Skeletal muscle tissue (tissue), 4 donors: Measurements from ENCODE around the gene INSYN2B. TPM values are rescaled to one million over a fixed set of nuclear protein-coding genes. Genes with fewer than 3 reads are reported as not detected.

Experiments
- H3K27ac ChIP-seq: one replicate; pipeline ENCODE4 v1.7.0; 2013; ENCODE audit warnings: mild to moderate bottlenecking, low read depth, low read length, inconsistent platforms
- H3K27me3 ChIP-seq, 3 donors: one replicate each; pipeline ENCODE4 v1.7.0; 2013; ENCODE audit warnings: low read length in 3 of 3; ENCODE audit not compliant: control insufficient read depth in 3 of 3, insufficient read depth in 3 of 3
- H3K36me3 ChIP-seq, 3 donors: one replicate each; pipeline ENCODE4 v1.7.0; 2013; ENCODE audit warnings: low read length in 3 of 3; ENCODE audit not compliant: control insufficient read depth in 3 of 3, insufficient read depth in 3 of 3
- H3K4me1 ChIP-seq, 3 donors: one replicate each; pipeline ENCODE4 v1.7.0; 2013; ENCODE audit warnings: low read length in 3 of 3, mild to moderate bottlenecking in 3 of 3; ENCODE audit not compliant: control insufficient read depth in 3 of 3, insufficient read depth in 3 of 3
- H3K4me3 ChIP-seq, 3 donors: one replicate each; pipeline ENCODE4 v1.7.0; 2013; ENCODE audit warnings: low read length in 3 of 3
- H3K9ac ChIP-seq, 3 donors: one replicate each; pipeline ENCODE4 v1.7.0; 2013; ENCODE audit warnings: low read length in 3 of 3, mild to moderate bottlenecking in 3 of 3, moderate library complexity in 2 of 3, low read depth in 1 of 3
- H3K9me3 ChIP-seq, 3 donors: one replicate each; pipeline ENCODE4 v1.7.0; 2013; ENCODE audit warnings: low read length in 3 of 3; ENCODE audit not compliant: control insufficient read depth in 3 of 3
- total RNA-seq: library from RNA; depleted of rRNA; stranded (reverse); fragments of >200 nt; gene quantifications from one replicate; pipeline ENCODE4 v1.2.3, GENCODE V29; 2014
- donor health status: Osteomylitis.

INSYN2B gene
- total RNA-seq, 1 donor from 2014 or later = not detected

GRCh38 chr5:169881702-169882303 is 98.5 kb downstream of the INSYN2B start:
- H3K27me3 ChIP-seq = peaks cover 0 to 2% (median 0%) of the 10 kb centered on the region in 3 donors
- no peaks in the 10 kb centered on the region for H3K9me3 ChIP-seq
- H3K9ac ChIP-seq = no peak overlapping the region
- H3K36me3 ChIP-seq = no peaks in the 10 kb centered on the region
- H3K27ac ChIP-seq = no peak overlapping the region
- no peak overlapping the region for H3K4me3 ChIP-seq
- H3K4me1 ChIP-seq = no peaks in the 10 kb centered on the region

- Histone ChIP-seq H3K36me3 (no peaks in the 10 kb centered on the region), H3K27ac (no peak overlapping the region), H3K9me3 (no peaks in the 10 kb centered on the region), H3K4me1 (no peaks in the 10 kb centered on the region), H3K27me3 (peaks cover 0 to 4% (median 0%) of the 10 kb centered on the region in 3 donors), H3K9ac (no peak overlapping the region), H3K4me3 (no peak overlapping the region)
Observed at GRCh38 chr5:169880785-169881184, 99.5 kb downstream of the INSYN2B start.

- Histone ChIP-seq H3K27me3 (peaks cover 0 to 4% (median 0%) of the 10 kb centered on the region in 3 donors), H3K9ac (no peak overlapping the region), H3K4me3 (no peak overlapping the region), H3K27ac (peak overlapping the region; percentile 25), H3K9me3 (no peaks in the 10 kb centered on the region), H3K4me1 (no peaks in the 10 kb centered on the region), H3K36me3 (no peaks in the 10 kb centered on the region)
Observed at GRCh38 chr5:169880012-169880663, 100.2 kb downstream of the INSYN2B start.

- no peaks in the 10 kb centered on the region for H3K36me3 ChIP-seq
- no peaks in the 10 kb centered on the region for H3K4me1 ChIP-seq
- peaks cover 0 to 2% (median 0%) of the 10 kb centered on the region in 3 donors for H3K27me3 ChIP-seq
- H3K9me3 ChIP-seq = no peaks in the 10 kb centered on the region
- no peak overlapping the region for H3K27ac ChIP-seq
- H3K4me3 ChIP-seq = no peak overlapping the region
- H3K9ac ChIP-seq = no peak overlapping the region
Observed at GRCh38 chr5:169876386-169876785, 103.9 kb downstream of the INSYN2B start.

- no peak overlapping the region for H3K4me3 ChIP-seq
- no peaks in the 10 kb centered on the region for H3K36me3 ChIP-seq
- no peak overlapping the region for H3K9ac ChIP-seq
- no peaks in the 10 kb centered on the region for H3K9me3 ChIP-seq
- H3K4me1 ChIP-seq = no peaks in the 10 kb centered on the region
- H3K27ac ChIP-seq = no peak overlapping the region
- H3K27me3 ChIP-seq = peaks cover 0 to 2% (median 0%) of the 10 kb centered on the region in 3 donors
Observed at GRCh38 chr5:169875731-169876130, 104.6 kb downstream of the INSYN2B start.

GRCh38 chr5:169875091-169875728 is 105.1 kb downstream of the INSYN2B start:
- no peak overlapping the region for H3K9ac ChIP-seq
- H3K27ac ChIP-seq = no peak overlapping the region
- H3K36me3 ChIP-seq = no peaks in the 10 kb centered on the region
- H3K9me3 ChIP-seq = no peaks in the 10 kb centered on the region
- no peaks in the 10 kb centered on the region for H3K4me1 ChIP-seq
- peaks cover 0 to 2% (median 0%) of the 10 kb centered on the region in 3 donors for H3K27me3 ChIP-seq
- no peak overlapping the region for H3K4me3 ChIP-seq

GRCh38 chr5:169874621-169875020 is 105.7 kb downstream of the INSYN2B start:
- Histone ChIP-seq H3K27ac (no peak overlapping the region), H3K9me3 (no peaks in the 10 kb centered on the region), H3K4me1 (no peaks in the 10 kb centered on the region), H3K27me3 (peaks cover 0 to 2% (median 0%) of the 10 kb centered on the region in 3 donors), H3K4me3 (no peak overlapping the region), H3K36me3 (no peaks in the 10 kb centered on the region), H3K9ac (no peak overlapping the region)

GRCh38 chr5:169873642-169874041 is 106.7 kb downstream of the INSYN2B start:
- Histone ChIP-seq H3K27me3 (peaks cover 0 to 2% (median 0%) of the 10 kb centered on the region in 3 donors), H3K9me3 (no peaks in the 10 kb centered on the region)

GRCh38 chr5:169871826-169872490 is 108.3 kb downstream of the INSYN2B start:
- Histone ChIP-seq H3K27ac (no peak overlapping the region), H3K36me3 (no peaks in the 10 kb centered on the region), H3K9me3 (no peaks in the 10 kb centered on the region), H3K27me3 (peaks cover 0 to 2% (median 0%) of the 10 kb centered on the region in 3 donors), H3K9ac (no peak overlapping the region), H3K4me3 (no peak overlapping the region), H3K4me1 (no peaks in the 10 kb centered on the region)

More at GRCh38 chr5:169873642-169874041, 106.7 kb downstream of the INSYN2B start:
- Histone ChIP-seq H3K4me3 (no peak overlapping the region), H3K9ac (no peak overlapping the region), H3K27ac (no peak overlapping the region), H3K4me1 (no peaks in the 10 kb centered on the region), H3K36me3 (no peaks in the 10 kb centered on the region)

GRCh38 chr5:169870211-169870610 is 110.1 kb downstream of the INSYN2B start:
- Histone ChIP-seq H3K4me1 (no peaks in the 10 kb centered on the region), H3K36me3 (no peaks in the 10 kb centered on the region), H3K27me3 (no peaks in the 10 kb centered on the region), H3K9me3 (no peaks in the 10 kb centered on the region), H3K9ac (no peak overlapping the region), H3K27ac (no peak overlapping the region), H3K4me3 (no peak overlapping the region)
